ENCODE data around the gene HSP90B1. TPM values are rescaled to one million over a fixed set of nuclear protein-coding genes. Genes with fewer than 3 reads are reported as not detected.

HSP90B1 gene
- total RNA-seq, 1 experiment from 2014 or later, result 970 TPM

GRCh38 chr12:103913100-103913499, 17.1 kb upstream of the HSP90B1 start:
- TF ChIP-seq EZH2 (IDR thresholded peaks at IDR 0.05; ENCODE audit: borderline replicate concordance, low read depth, low read length, poor library complexity, severe bottlenecking), result no peak
- no peak for TF ChIP-seq CTCF (conservative IDR thresholded peaks at IDR 0.05; ENCODE audit: low read depth, low read length)
- DNase-seq (ENCODE audit: low spot score), result no peak
- POLR2A ChIA-PET (ENCODE audit: low non-redundant PET), result no interaction called here
- peaks cover 5% of the 10 kb centered on the region for H3K9me3 ChIP-seq (ENCODE audit: low read depth, low read length, poor library complexity, severe bottlenecking)
- H3K27me3 ChIP-seq (replicated peaks; ENCODE audit: insufficient read depth, low read depth, low read length, poor library complexity), result no peaks in the 10 kb centered on the region
- no peak overlapping the region for H3K4me3 ChIP-seq (ENCODE audit: low read depth, low read length, poor library complexity, severe bottlenecking)
- CTCF ChIA-PET, result no interaction called here
- intact Hi-C loops (cut with micrococcal nuclease; ENCODE audit: unreplicated experiment), result no loop called here
- no peaks in the 10 kb centered on the region for H3K36me3 ChIP-seq (ENCODE audit: insufficient read depth, low read length, poor library complexity, severe bottlenecking)
- no TSS peak for BruUV-seq (replicated peaks)
- no peak overlapping the region for H3K27ac ChIP-seq (ENCODE audit: low read depth, low read length, poor library complexity, severe bottlenecking)
- no peaks in the 10 kb centered on the region for H3K4me1 ChIP-seq (ENCODE audit: insufficient read depth, low read length, poor library complexity, severe bottlenecking)

- DNase-seq (ENCODE audit: low spot score), result no peak
- CTCF ChIA-PET, result no interaction called here
- no peak overlapping the region for H3K4me3 ChIP-seq (ENCODE audit: low read depth, low read length, poor library complexity, severe bottlenecking)
- H3K27ac ChIP-seq (ENCODE audit: low read depth, low read length, poor library complexity, severe bottlenecking), result no peak overlapping the region
- BruUV-seq (replicated peaks), result no TSS peak
- no peaks in the 10 kb centered on the region for H3K36me3 ChIP-seq (ENCODE audit: insufficient read depth, low read length, poor library complexity, severe bottlenecking)
- POLR2A ChIA-PET (ENCODE audit: low non-redundant PET), result no interaction called here
- H3K27me3 ChIP-seq (replicated peaks; ENCODE audit: insufficient read depth, low read depth, low read length, poor library complexity), result no peaks in the 10 kb centered on the region
- H3K4me1 ChIP-seq (ENCODE audit: insufficient read depth, low read length, poor library complexity, severe bottlenecking), result no peaks in the 10 kb centered on the region
- peaks cover 5% of the 10 kb centered on the region for H3K9me3 ChIP-seq (ENCODE audit: low read depth, low read length, poor library complexity, severe bottlenecking)
- TF ChIP-seq CTCF (conservative IDR thresholded peaks at IDR 0.05; ENCODE audit: low read depth, low read length), result no peak
- no peak for TF ChIP-seq EZH2 (IDR thresholded peaks at IDR 0.05; ENCODE audit: borderline replicate concordance, low read depth, low read length, poor library complexity, severe bottlenecking)
- intact Hi-C loops (cut with micrococcal nuclease; ENCODE audit: unreplicated experiment), result no loop called here
Observed at GRCh38 chr12:103915306-103915705, 14.9 kb upstream of the HSP90B1 start.

- Histone ChIP-seq H3K9me3 (ENCODE audit: low read depth, low read length, poor library complexity, severe bottlenecking) (peaks cover 5% of the 10 kb centered on the region), H3K27ac (ENCODE audit: low read depth, low read length, poor library complexity, severe bottlenecking) (no peak overlapping the region), H3K4me3 (ENCODE audit: low read depth, low read length, poor library complexity, severe bottlenecking) (no peak overlapping the region), H3K4me1 (ENCODE audit: insufficient read depth, low read length, poor library complexity, severe bottlenecking) (no peaks in the 10 kb centered on the region), H3K36me3 (ENCODE audit: insufficient read depth, low read length, poor library complexity, severe bottlenecking) (no peaks in the 10 kb centered on the region), H3K27me3 (replicated peaks; ENCODE audit: insufficient read depth, low read depth, low read length, poor library complexity) (no peaks in the 10 kb centered on the region)
- intact Hi-C loops (cut with micrococcal nuclease; ENCODE audit: unreplicated experiment), result no loop called here
- ChIA-PET CTCF (no interaction called here), POLR2A (ENCODE audit: low non-redundant PET) (no interaction called here)
- no TSS peak for BruUV-seq (replicated peaks)
- DNase-seq (ENCODE audit: low spot score), result no peak
- TF ChIP-seq EZH2 (IDR thresholded peaks at IDR 0.05; ENCODE audit: borderline replicate concordance, low read depth, low read length, poor library complexity, severe bottlenecking) (no peak), CTCF (conservative IDR thresholded peaks at IDR 0.05; ENCODE audit: low read depth, low read length) (no peak)
Observed at GRCh38 chr12:103917873-103918272, 12.3 kb upstream of the HSP90B1 start.

Data from A673 (cell line).